Hematopoietic multipotent progenitor cell treated with erythropoietin and hydrocortisone succinate and interleukin-3 and kit ligand, for 17 days (in vitro differentiated cells): ENCODE results near the gene CGREF1.

ENCODE experiments used
- DNase-seq: peaks from one replicate; pipeline ENCODE4 v3.0.0-alpha.2; 2015; ENCODE audit warnings: low spot score

Gene CGREF1

GRCh38 chr2:27073782-27074181, 45.1 kb downstream of the CGREF1 start:
- no peak for DNase-seq

- DNase-seq: no peak
These were observed 46.0 kb downstream of the CGREF1 start for GRCh38 chr2:27072920-27073319.

GRCh38 chr2:27071990-27072830, 46.7 kb downstream of the CGREF1 start:
- no peak for DNase-seq

- peak; percentile 93 for DNase-seq
These were observed 47.5 kb downstream of the CGREF1 start, which contains the start of gene OST4 for GRCh38 chr2:27071277-27071989. TSS of gene OST4 (minus strand) at chr2:27071654.

GRCh38 chr2:27070653-27071276, 48.2 kb downstream of the CGREF1 start:
- no peak for DNase-seq

GRCh38 chr2:27069961-27070618, 48.8 kb downstream of the CGREF1 start:
- no peak for DNase-seq

GRCh38 chr2:27069436-27069835, 49.5 kb downstream of the CGREF1 start:
- DNase-seq: no peak

GRCh38 chr2:27067385-27067784, 51.5 kb downstream of the CGREF1 start:
- no peak for DNase-seq

- no peak for DNase-seq
These were observed 53.8 kb downstream of the CGREF1 start for GRCh38 chr2:27065128-27065527.

- no peak for DNase-seq
These were observed 58.6 kb downstream of the CGREF1 start for GRCh38 chr2:27060323-27060722.

GRCh38 chr2:27059141-27059820, 59.6 kb downstream of the CGREF1 start:
- DNase-seq: no peak

- DNase-seq: no peak
These were observed 60.7 kb downstream of the CGREF1 start for GRCh38 chr2:27058210-27058609.

GRCh38 chr2:27057184-27057583, 61.7 kb downstream of the CGREF1 start:
- DNase-seq: no peak

GRCh38 chr2:27054721-27055120, 64.2 kb downstream of the CGREF1 start:
- DNase-seq: no peak

GRCh38 chr2:27053776-27054175, 65.2 kb downstream of the CGREF1 start:
- no peak for DNase-seq

- DNase-seq: no peak
These were observed 65.6 kb downstream of the CGREF1 start for GRCh38 chr2:27053321-27053720.

- DNase-seq: no peak
These were observed 66.9 kb downstream of the CGREF1 start for GRCh38 chr2:27051902-27052645.

- DNase-seq: peak; percentile 91
These were observed 67.7 kb downstream of the CGREF1 start, which contains the start of gene AGBL5 for GRCh38 chr2:27050996-27051901. TSS of gene AGBL5 (plus strand) at chr2:27051668. CDS start at chr2:27052959, 1,291 bp downstream.
